GM19452 (cell line): ENCODE measurements around the gene ABHD16A.

Experiments
- ATAC-seq: cut with Tn5 transposase; IDR thresholded peaks from one replicate; pipeline ENCODE4 v1.9.1; 2021; ENCODE audit not compliant: unreplicated experiment

ABHD16A gene

GRCh38 chr6:31642798-31643570 lies 60.1 kb downstream of the ABHD16A start:
- ATAC-seq = no peak

DNA sequence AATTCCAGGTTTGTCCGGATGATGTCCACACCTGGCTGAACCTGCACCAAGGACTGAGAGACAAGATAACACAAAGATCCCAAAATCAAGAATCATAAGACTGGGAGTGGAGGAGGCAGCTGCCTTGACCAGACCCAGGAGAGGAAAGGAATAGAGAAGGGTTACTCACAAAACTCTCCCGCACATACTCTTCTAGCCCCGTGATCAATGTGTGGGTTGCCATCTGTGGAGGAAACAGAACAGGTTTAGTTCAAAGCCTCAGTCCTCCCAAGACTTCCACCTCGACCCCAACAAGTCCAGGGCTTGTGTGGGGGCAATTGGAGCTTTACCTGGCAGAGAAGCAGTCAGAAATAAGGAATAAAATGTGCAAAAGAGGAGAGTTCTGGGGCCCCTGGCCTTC lies 61.8 kb downstream of the ABHD16A start:
- no peak for ATAC-seq

DNA sequence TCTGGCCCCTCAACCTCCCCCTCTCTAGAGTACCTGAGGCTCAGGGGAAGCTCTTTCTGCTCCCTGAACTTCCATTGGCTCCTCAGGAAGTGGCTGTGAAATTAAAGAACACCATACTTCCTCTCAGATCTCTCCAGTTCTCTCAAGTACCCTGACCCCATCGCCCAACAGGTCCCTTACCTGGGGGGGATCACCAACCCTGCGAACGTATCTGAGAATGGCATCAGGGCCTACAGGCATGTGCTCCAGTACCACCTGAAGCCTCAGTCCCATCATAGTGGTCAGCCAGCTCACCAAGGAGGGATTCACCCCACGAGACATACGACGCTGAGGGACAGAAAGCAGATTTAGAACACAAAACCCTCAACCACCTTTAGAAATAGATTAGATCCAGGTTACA lies 62.5 kb downstream of the ABHD16A start:
- ATAC-seq = no peak

DNA sequence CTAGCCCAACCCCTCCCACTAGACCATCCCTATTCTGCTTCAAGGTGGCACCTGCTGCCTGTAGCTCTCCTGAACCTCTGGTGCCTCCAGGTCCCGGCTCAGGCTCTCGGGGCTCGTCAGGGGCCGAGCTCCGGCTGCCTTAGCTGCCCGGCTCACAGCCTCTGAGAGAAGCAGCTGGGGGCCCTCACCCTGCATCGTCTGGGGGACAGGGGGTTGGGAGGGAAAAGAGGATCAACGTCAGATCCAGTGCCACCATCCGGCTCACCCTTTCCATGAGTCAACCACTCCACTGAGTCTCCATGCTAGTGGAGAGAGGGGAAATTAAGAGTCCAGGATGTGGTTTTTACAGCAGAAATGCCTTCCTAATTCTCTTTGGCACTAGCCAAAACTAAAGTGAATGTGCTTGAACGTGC lies 63.7 kb downstream of the ABHD16A start:
- ATAC-seq = no peak

DNA sequence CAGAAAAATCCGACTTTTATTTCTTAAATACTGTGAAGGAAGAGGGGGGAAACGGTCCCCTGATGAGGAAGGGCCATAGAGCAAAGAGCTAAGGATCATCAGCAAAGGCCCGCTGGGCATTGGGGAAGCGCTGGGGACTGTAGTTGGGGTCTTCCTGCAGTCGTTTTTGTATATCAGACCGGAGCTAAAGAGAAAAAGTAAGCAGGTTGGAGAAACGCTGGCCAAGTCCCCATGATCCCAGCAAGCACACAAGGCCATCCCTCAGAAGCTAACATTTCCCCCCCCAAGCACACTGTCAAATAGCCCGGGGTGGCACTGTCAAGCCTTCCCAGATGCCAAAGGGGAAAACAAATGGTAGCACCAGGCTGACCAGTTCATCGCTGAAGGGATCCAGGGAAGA lies 64.1 kb downstream of the ABHD16A start:
- no peak for ATAC-seq
